Measurements from ENCODE around the gene TSPAN9. TPM values are rescaled to one million over a fixed set of nuclear protein-coding genes. Genes with fewer than 3 reads are reported as not detected.

The TSPAN9 gene
- polyA plus RNA-seq, 3 donors, result 0.15 to 0.34 (median 0.25) TPM

DNA sequence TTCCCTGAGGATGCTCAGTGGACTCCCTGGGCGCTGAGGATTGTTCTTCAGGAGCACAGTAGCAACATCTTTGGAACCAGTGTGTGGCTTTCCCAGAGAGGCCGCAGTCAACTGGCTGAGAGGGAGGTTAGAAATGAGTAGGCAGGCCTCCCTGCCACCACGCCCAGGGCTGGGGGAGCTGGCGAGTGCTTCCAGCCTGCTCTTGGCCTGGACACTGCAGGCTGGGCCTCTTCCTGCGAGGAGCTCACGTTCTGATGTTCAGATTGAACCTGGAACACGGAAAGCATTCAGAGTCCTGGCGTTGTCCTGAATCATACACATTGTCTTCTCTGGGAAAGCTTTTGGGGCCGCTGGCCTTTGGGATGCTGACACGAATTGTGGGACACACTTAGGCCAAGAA is 15.6 kb downstream of the TSPAN9 start:
- no peaks in the 10 kb centered on the region for H3K36me3 Mint-ChIP-seq
- H3K4me1 Mint-ChIP-seq, result peaks cover 6% of the 10 kb centered on the region
- Histone ChIP-seq H3K27ac (ENCODE audit: low read depth in 1 of 2, low read length in 2 of 2) (no peak overlapping the region), H3K9ac (ENCODE audit: insufficient read depth, low read length, poor library complexity, severe bottlenecking) (no peak overlapping the region), H3K27me3 (ENCODE audit: control insufficient read depth in 2 of 2, insufficient read depth in 2 of 2, low read length in 2 of 2) (no peaks in the 10 kb centered on the region), H3K79me2 (ENCODE audit: insufficient read depth, low read length) (no peaks in the 10 kb centered on the region), H3K9me3 (replicated peaks in 1 of 2; ENCODE audit: control insufficient read depth in 1 of 2, insufficient read depth in 1 of 2, low read length in 2 of 2) (no peaks in the 10 kb centered on the region), H4K20me1 (ENCODE audit: insufficient read depth, low read length) (no peaks in the 10 kb centered on the region), H3K4me3 (replicated peaks in 1 of 3; ENCODE audit: low read depth in 2 of 3, low read length in 3 of 3) (no peak overlapping the region), H2AFZ (ENCODE audit: insufficient read depth, low read depth, low read length, poor library complexity, severe bottlenecking) (no peak overlapping the region), H3K36me3 (replicated peaks in 1 of 2; ENCODE audit: control insufficient read depth in 1 of 2, insufficient read depth in 2 of 2, low read length in 2 of 2) (no peaks in the 10 kb centered on the region), H3K4me2 (replicated peaks; ENCODE audit: extremely low read depth, low read length, poor library complexity, severe bottlenecking) (no peak overlapping the region), H3K4me1 (ENCODE audit: control insufficient read depth in 1 of 2, insufficient read depth in 2 of 2, low read length in 2 of 2) (no peaks in the 10 kb centered on the region)
- intact Hi-C loops (cut with micrococcal nuclease), result no loop called here
- H3K9me3 Mint-ChIP-seq, result peaks cover 2 to 16% (median 10%) of the 10 kb centered on the region in 7 donors
- H3K27me3 Mint-ChIP-seq (ENCODE audit: low read depth in 3 of 3), result peaks cover 4 to 22% (median 9%) of the 10 kb centered on the region in 3 donors
- no peak for DNase-seq
- WGBS (ENCODE audit: insufficient coverage), result 92% methylated on average over 10 of the region's 10 CpGs
- TF ChIP-seq, protein P1, sequence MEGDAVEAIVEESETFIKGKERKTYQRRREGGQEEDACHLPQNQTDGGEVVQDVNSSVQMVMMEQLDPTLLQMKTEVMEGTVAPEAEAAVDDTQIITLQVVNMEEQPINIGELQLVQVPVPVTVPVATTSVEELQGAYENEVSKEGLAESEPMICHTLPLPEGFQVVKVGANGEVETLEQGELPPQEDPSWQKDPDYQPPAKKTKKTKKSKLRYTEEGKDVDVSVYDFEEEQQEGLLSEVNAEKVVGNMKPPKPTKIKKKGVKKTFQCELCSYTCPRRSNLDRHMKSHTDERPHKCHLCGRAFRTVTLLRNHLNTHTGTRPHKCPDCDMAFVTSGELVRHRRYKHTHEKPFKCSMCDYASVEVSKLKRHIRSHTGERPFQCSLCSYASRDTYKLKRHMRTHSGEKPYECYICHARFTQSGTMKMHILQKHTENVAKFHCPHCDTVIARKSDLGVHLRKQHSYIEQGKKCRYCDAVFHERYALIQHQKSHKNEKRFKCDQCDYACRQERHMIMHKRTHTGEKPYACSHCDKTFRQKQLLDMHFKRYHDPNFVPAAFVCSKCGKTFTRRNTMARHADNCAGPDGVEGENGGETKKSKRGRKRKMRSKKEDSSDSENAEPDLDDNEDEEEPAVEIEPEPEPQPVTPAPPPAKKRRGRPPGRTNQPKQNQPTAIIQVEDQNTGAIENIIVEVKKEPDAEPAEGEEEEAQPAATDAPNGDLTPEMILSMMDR (IDR thresholded peaks at IDR 0.05), result no peak
- H3K4me3 Mint-ChIP-seq, result no peak overlapping the region
- no peak overlapping the region for H3K27ac Mint-ChIP-seq

DNA sequence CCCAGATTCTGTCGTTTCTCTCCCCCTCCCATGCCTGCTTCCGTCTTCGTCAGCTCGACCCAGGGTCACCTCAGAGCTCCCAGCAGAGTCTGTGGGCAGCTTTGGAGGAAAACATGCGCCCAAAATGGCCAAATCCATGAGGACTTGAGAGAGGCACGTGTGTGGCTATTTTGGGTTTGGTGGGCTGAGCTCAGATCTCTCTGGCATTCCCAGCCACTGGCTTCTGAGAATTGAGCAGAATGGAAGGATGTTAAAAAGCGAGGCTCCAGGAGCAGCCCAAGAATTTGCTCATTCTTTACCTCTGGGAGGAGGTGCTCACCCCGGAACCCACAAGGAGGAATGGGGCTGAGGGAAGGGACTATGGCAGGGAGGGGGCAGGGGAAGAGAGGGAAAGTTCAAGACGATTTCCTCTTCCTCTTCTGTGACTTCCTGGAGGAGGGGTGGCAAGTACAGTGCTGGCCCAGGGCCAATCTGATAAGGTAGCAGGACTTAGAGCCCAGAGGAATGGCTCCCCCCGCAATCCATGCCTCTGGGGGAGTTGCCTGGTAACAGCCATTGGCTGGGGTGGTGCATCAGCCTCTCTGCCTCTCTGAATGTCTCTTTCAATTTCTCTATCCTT is 20.1 kb downstream of the TSPAN9 start:
- Histone ChIP-seq H3K4me2 (replicated peaks; ENCODE audit: extremely low read depth, low read length, poor library complexity, severe bottlenecking) (no peak overlapping the region), H3K79me2 (ENCODE audit: insufficient read depth, low read length) (no peaks in the 10 kb centered on the region), H3K36me3 (replicated peaks in 1 of 2; ENCODE audit: control insufficient read depth in 1 of 2, insufficient read depth in 2 of 2, low read length in 2 of 2) (no peaks in the 10 kb centered on the region), H2AFZ (ENCODE audit: insufficient read depth, low read depth, low read length, poor library complexity, severe bottlenecking) (no peak overlapping the region), H3K9ac (ENCODE audit: insufficient read depth, low read length, poor library complexity, severe bottlenecking) (no peak overlapping the region), H3K4me3 (replicated peaks in 1 of 3; ENCODE audit: low read depth in 2 of 3, low read length in 3 of 3) (no peak overlapping the region), H3K4me1 (ENCODE audit: control insufficient read depth in 1 of 2, insufficient read depth in 2 of 2, low read length in 2 of 2) (no peaks in the 10 kb centered on the region), H3K27me3 (ENCODE audit: control insufficient read depth in 2 of 2, insufficient read depth in 2 of 2, low read length in 2 of 2) (no peaks in the 10 kb centered on the region), H3K9me3 (replicated peaks in 1 of 2; ENCODE audit: control insufficient read depth in 1 of 2, insufficient read depth in 1 of 2, low read length in 2 of 2) (peaks cover 7 to 10% of the 10 kb centered on the region in 2 donors), H3K27ac (ENCODE audit: low read depth in 1 of 2, low read length in 2 of 2) (no peak overlapping the region), H4K20me1 (ENCODE audit: insufficient read depth, low read length) (no peaks in the 10 kb centered on the region)
- Mint-ChIP-seq H3K36me3 (no peaks in the 10 kb centered on the region), H3K9me3 (peaks cover 19 to 47% (median 30%) of the 10 kb centered on the region in 7 donors), H3K27me3 (ENCODE audit: low read depth in 3 of 3) (peaks cover 8 to 41% (median 16%) of the 10 kb centered on the region in 3 donors), H3K4me1 (peaks cover 6% of the 10 kb centered on the region), H3K27ac (no peak overlapping the region), H3K4me3 (no peak overlapping the region)
- WGBS (ENCODE audit: insufficient coverage), result 30% methylated on average over 6 of the region's 10 CpGs
- TF ChIP-seq, protein P1 (IDR thresholded peaks at IDR 0.05), result no peak
- intact Hi-C loops (cut with micrococcal nuclease), result no loop called here
- no peak for DNase-seq
